ENCODE measurements around the gene EWSR1. TPM values are rescaled to one million over a fixed set of nuclear protein-coding genes. Genes with fewer than 3 reads are reported as not detected.

EWSR1 gene
- total and polyA plus RNA-seq, 2 experiments from 2014 or later = 391 to 427 TPM

- DNase-seq (ENCODE audit: low spot score) = no peak
- no peak for ATAC-seq
- Histone ChIP-seq H3K27me3 (ENCODE audit: insufficient read depth) (0 out of 2 replicates have a peak, but pooled peaks cover 3% of the 10 kb centered on the region), H4K20me1 (replicated peaks; ENCODE audit: insufficient read depth) (peaks cover 3% of the 10 kb centered on the region; the same call in 1 of the 2 replicates), H3K27ac (ENCODE audit: low read depth) (no peak overlapping the region), H3K79me2 (replicated peaks; ENCODE audit: insufficient read depth) (no peaks in the 10 kb centered on the region), H2AFZ (no peak overlapping the region), H3K4me1 (ENCODE audit: insufficient read depth) (no peaks in the 10 kb centered on the region), H3K36me3 (ENCODE audit: insufficient read depth) (no peaks in the 10 kb centered on the region), H3K4me3 (no peak overlapping the region), H3F3A (replicated peaks; ENCODE audit: low read depth) (no peaks in the 10 kb centered on the region), H3K9me2 (ENCODE audit: insufficient read depth) (no peaks in the 10 kb centered on the region), H3K4me2 (no peak overlapping the region)
- no peaks in the 10 kb centered on the region for H3K36me3 Mint-ChIP-seq (ENCODE audit: low read depth)
- no peak overlapping the region for H3K27ac Mint-ChIP-seq
- no peaks in the 10 kb centered on the region for H3K9me3 Mint-ChIP-seq
- H3K4me3 Mint-ChIP-seq = no peak overlapping the region
- TF ChIP-seq EZH2 (IDR thresholded peaks at IDR 0.05; ENCODE audit: low read depth, unreplicated experiment) (no peak), ZNF114 (CRISPR knock-in tag; IDR thresholded peaks at IDR 0.05) (no peak)
- no peaks in the 10 kb centered on the region for H3K27me3 Mint-ChIP-seq (ENCODE audit: insufficient read depth, low read depth, poor library complexity)
- no peaks in the 10 kb centered on the region for H3K4me1 Mint-ChIP-seq
Measured at GRCh38 chr22:29226351-29226981, 41.6 kb upstream of the EWSR1 start.

DNA sequence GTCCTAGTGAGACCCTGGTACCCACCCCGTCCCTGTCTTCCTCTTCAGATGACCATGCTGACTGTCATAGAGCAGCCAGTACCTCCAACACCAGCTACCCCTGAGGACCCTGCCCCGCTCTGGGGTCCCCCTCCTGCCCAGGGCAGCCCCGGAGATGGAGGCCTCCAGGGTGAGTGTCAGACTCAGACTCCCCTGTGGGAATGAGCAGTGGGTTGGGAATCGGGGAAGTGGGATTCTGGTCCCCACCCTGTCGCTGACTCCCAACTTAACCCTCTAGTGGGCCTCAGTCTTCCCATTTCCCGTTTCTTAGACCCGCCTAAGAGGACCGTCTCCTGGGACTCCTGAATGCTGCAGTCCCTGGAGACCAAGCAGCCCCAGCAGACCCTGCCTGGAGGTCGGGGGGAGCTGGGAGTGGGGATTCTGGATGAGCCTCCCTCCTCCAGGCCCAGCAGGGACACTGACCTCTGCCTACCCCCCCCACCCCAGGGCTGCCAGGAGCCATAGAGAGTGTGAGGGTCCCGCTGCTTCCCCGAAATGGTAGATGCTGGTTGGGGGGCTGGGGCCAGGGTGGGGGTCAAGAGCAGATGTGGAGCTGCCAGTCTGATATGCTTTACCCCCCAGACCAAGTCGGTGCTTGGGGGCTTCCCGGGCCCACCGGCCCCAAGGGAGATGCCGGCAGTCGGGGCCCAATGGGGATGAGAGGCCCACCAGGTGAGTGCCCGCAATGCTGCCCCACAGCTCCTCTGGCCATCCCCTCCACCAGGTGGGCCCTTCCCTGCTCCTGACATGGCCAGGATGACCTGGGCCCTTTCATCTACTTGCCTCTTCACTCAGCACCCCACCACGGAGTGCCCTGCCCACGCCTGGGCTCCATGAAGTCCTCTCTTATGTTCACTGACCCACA lies 36.8 kb upstream of the EWSR1 start:
- Histone ChIP-seq H3K4me3 (no peak overlapping the region), H3K4me2 (no peak overlapping the region), H3K79me2 (replicated peaks; ENCODE audit: insufficient read depth) (no peaks in the 10 kb centered on the region), H3K27me3 (ENCODE audit: insufficient read depth) (0 out of 2 replicates have a peak, but pooled peaks cover 3% of the 10 kb centered on the region), H4K20me1 (replicated peaks; ENCODE audit: insufficient read depth) (0 out of 2 replicates have a peak, but pooled peaks cover 3% of the 10 kb centered on the region), H3K36me3 (ENCODE audit: insufficient read depth) (0 out of 2 replicates have a peak, but pooled peaks cover 3% of the 10 kb centered on the region), H3K27ac (ENCODE audit: low read depth) (no peak overlapping the region), H2AFZ (no peak overlapping the region), H3K4me1 (ENCODE audit: insufficient read depth) (no peaks in the 10 kb centered on the region), H3F3A (replicated peaks; ENCODE audit: low read depth) (no peaks in the 10 kb centered on the region), H3K9me2 (ENCODE audit: insufficient read depth) (no peaks in the 10 kb centered on the region)
- Mint-ChIP-seq H3K4me3 (no peak overlapping the region), H3K36me3 (ENCODE audit: low read depth) (peaks cover 3% of the 10 kb centered on the region; the same call in 1 of the 3 replicates), H3K27me3 (ENCODE audit: insufficient read depth, low read depth, poor library complexity) (peaks cover 1% of the 10 kb centered on the region), H3K9me3 (peaks cover 6% of the 10 kb centered on the region), H3K4me1 (no peaks in the 10 kb centered on the region; the same call in 2 of the 3 replicates), H3K27ac (no peak overlapping the region)
- ATAC-seq (no peak), DNase-seq (ENCODE audit: low spot score) (no peak)
- TF ChIP-seq EZH2phosphoT487 (IDR thresholded peaks at IDR 0.05; ENCODE audit: unreplicated experiment) = no peak
- TF ChIP-seq CTCF (conservative IDR thresholded peaks at IDR 0.05; ENCODE audit: low read depth in 2 of 2) = no peak
- no peak for TF ChIP-seq ZNF331 (CRISPR knock-in tag; IDR thresholded peaks at IDR 0.05; ENCODE audit: low read depth)
- no peak for TF ChIP-seq JUNB (IDR thresholded peaks at IDR 0.05; ENCODE audit: unreplicated experiment)
- TF ChIP-seq, protein P1, sequence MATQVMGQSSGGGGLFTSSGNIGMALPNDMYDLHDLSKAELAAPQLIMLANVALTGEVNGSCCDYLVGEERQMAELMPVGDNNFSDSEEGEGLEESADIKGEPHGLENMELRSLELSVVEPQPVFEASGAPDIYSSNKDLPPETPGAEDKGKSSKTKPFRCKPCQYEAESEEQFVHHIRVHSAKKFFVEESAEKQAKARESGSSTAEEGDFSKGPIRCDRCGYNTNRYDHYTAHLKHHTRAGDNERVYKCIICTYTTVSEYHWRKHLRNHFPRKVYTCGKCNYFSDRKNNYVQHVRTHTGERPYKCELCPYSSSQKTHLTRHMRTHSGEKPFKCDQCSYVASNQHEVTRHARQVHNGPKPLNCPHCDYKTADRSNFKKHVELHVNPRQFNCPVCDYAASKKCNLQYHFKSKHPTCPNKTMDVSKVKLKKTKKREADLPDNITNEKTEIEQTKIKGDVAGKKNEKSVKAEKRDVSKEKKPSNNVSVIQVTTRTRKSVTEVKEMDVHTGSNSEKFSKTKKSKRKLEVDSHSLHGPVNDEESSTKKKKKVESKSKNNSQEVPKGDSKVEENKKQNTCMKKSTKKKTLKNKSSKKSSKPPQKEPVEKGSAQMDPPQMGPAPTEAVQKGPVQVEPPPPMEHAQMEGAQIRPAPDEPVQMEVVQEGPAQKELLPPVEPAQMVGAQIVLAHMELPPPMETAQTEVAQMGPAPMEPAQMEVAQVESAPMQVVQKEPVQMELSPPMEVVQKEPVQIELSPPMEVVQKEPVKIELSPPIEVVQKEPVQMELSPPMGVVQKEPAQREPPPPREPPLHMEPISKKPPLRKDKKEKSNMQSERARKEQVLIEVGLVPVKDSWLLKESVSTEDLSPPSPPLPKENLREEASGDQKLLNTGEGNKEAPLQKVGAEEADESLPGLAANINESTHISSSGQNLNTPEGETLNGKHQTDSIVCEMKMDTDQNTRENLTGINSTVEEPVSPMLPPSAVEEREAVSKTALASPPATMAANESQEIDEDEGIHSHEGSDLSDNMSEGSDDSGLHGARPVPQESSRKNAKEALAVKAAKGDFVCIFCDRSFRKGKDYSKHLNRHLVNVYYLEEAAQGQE (IDR thresholded peaks at IDR 0.05; ENCODE audit: unreplicated experiment) = no peak
- TF ChIP-seq EZH2 (IDR thresholded peaks at IDR 0.05; ENCODE audit: low read depth, unreplicated experiment) = no peak

Measured in GM23338 (cell line).